Measurements from ENCODE around the gene EME1.

Gene EME1

GRCh38 chr17:50359998-50360461 is 13.0 kb upstream of the EME1 start:
- no peak for DNase-seq (ENCODE audit: low read depth in 1 of 2, low spot score in 1 of 2)
- Histone ChIP-seq H3K27ac (replicated peaks) (no peak overlapping the region), H3K4me3 (replicated peaks; ENCODE audit: insufficient read depth, low read length) (no peak overlapping the region), H3K27me3 (ENCODE audit: insufficient read depth, poor library complexity, severe bottlenecking) (no peaks in the 10 kb centered on the region)
- TF ChIP-seq, protein P1, sequence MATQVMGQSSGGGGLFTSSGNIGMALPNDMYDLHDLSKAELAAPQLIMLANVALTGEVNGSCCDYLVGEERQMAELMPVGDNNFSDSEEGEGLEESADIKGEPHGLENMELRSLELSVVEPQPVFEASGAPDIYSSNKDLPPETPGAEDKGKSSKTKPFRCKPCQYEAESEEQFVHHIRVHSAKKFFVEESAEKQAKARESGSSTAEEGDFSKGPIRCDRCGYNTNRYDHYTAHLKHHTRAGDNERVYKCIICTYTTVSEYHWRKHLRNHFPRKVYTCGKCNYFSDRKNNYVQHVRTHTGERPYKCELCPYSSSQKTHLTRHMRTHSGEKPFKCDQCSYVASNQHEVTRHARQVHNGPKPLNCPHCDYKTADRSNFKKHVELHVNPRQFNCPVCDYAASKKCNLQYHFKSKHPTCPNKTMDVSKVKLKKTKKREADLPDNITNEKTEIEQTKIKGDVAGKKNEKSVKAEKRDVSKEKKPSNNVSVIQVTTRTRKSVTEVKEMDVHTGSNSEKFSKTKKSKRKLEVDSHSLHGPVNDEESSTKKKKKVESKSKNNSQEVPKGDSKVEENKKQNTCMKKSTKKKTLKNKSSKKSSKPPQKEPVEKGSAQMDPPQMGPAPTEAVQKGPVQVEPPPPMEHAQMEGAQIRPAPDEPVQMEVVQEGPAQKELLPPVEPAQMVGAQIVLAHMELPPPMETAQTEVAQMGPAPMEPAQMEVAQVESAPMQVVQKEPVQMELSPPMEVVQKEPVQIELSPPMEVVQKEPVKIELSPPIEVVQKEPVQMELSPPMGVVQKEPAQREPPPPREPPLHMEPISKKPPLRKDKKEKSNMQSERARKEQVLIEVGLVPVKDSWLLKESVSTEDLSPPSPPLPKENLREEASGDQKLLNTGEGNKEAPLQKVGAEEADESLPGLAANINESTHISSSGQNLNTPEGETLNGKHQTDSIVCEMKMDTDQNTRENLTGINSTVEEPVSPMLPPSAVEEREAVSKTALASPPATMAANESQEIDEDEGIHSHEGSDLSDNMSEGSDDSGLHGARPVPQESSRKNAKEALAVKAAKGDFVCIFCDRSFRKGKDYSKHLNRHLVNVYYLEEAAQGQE (IDR thresholded peaks at IDR 0.05; ENCODE audit: insufficient replicate concordance, low read depth) = no peak
- 0 out of 2 replicates have a peak, but pooled peaks have one; percentile 16 for TF ChIP-seq POLR2AphosphoS5 (IDR thresholded peaks at IDR 0.05; ENCODE audit: low read depth)
- no peak for TF ChIP-seq SPI1 (IDR thresholded peaks at IDR 0.05; ENCODE audit: borderline replicate concordance, low read depth)

DNA sequence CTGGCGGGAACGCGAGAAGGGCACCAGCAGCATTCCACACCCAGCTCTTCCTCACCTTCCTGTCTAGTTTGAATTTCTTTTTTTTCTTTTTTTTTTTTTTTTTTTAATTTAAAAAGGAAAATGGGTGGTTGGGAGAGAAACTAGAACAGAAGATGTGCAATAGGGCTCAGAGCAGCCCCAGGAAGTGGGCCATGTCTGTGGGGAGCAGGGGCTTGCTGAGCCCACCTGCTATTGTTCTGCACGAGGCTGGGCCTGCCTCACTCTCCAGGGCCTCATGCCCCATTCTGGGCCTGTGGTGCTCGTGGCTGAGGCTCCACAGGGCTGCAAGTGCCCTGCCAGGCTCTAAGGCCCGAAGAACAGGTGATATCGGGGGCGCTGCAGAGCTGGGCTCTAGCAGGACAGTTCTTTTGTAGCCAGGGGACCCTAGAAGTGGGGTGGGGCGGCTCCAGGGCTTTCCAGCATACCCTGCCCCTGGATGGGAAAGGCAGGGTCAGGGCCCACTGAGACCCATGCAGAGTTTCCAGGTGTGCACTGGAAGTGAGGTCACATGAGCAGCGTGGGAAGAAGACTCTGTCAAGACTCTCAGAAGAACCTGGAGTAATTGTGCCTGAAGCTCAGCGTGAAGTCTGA is 12.4 kb upstream of the EME1 start:
- DNase-seq (ENCODE audit: low read depth in 1 of 2, low spot score in 1 of 2) = no peak
- Histone ChIP-seq H3K27ac (replicated peaks) (no peak overlapping the region), H3K4me3 (replicated peaks; ENCODE audit: insufficient read depth, low read length) (no peak overlapping the region), H3K27me3 (ENCODE audit: insufficient read depth, poor library complexity, severe bottlenecking) (no peaks in the 10 kb centered on the region)
- TF ChIP-seq, protein P1 (IDR thresholded peaks at IDR 0.05; ENCODE audit: insufficient replicate concordance, low read depth) = no peak
- TF ChIP-seq CTCF (IDR thresholded peaks at IDR 0.05; ENCODE audit: insufficient read depth, low read length) = no peak
- no peak for TF ChIP-seq GABPA (IDR thresholded peaks at IDR 0.05; ENCODE audit: low read depth)
- no peak for TF ChIP-seq SPI1 (IDR thresholded peaks at IDR 0.05; ENCODE audit: borderline replicate concordance, low read depth)

DNA sequence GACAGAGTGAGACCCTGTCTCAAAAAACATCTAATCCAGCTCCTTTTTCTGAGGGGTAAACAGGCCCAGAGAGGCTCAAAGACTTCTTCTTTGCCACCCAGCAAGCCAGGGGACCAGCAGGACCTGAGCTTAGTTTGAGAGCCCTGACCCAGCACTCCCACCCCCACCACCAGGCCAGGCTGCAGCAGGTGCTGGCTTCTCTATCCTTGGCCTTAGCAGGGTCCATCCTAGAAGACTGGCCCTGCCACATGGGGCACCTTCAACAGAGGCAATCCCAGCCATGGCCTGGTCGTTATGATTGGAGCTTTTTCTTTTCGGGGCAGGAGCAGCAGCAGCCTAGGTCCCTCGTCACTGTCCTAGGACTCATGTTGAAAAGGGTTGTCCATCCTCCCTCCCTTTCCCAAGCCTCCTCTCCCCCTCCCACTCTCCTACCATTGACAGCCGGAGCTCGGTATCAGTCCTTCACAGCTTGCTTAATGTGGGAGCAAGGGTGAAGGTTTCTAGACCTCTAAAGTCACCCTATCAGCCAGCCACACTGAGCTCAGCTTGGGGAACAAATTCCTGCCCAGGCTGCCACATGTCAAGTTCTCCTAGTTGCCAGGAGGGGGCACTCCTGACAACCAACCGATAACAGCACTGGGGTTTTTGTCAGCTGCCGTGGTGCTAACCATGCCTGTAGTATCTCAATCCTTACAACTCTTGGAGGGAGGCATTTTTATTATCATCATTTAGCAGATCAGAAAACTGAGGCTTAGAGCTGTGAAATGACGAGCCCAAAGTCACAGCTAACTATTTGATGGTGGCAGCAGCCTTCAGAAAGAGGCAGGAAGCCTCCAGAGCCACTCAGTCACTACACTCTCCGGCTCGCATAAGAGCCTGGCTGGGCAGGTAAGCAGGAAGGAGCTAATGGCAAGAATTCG is 11.2 kb upstream of the EME1 start:
- H3K27me3 ChIP-seq (ENCODE audit: insufficient read depth, poor library complexity, severe bottlenecking) = no peaks in the 10 kb centered on the region
- H3K4me3 ChIP-seq (replicated peaks; ENCODE audit: insufficient read depth, low read length) = no peak overlapping the region
- peak; percentile 38 to 74 for DNase-seq (ENCODE audit: low read depth in 1 of 2, low spot score in 1 of 2)
- no peak overlapping the region for H3K27ac ChIP-seq (replicated peaks)
- peak; percentile 77 for TF ChIP-seq CTCF (IDR thresholded peaks at IDR 0.05; ENCODE audit: insufficient read depth, low read length)
- TF ChIP-seq, protein P1 (IDR thresholded peaks at IDR 0.05; ENCODE audit: insufficient replicate concordance, low read depth) = no peak

All from HL-60 (cell line).